Measurements from ENCODE around the gene MYADML2. TPM values are rescaled to one million over a fixed set of nuclear protein-coding genes. Genes with fewer than 3 reads are reported as not detected.
A peak's percentile ranks its signal among the peaks of the same experiment; 100 is the strongest.

MYADML2 gene
- total RNA-seq, 1 experiment from 2014 or later = not detected

GRCh38 chr17:81931189-81931556 is 15.9 kb downstream of the MYADML2 start:
- Histone ChIP-seq H3K4me2 (ENCODE audit: low read length) (no peak overlapping the region), H3K36me3 (ENCODE audit: low read depth, low read length) (no peaks in the 10 kb centered on the region), H3K9ac (ENCODE audit: low read length) (no peak overlapping the region), H3K4me3 (ENCODE audit: low read length) (no peak overlapping the region), H3K27me3 (ENCODE audit: low read length) (no peaks in the 10 kb centered on the region), H3K27ac (ENCODE audit: low read length) (no peak overlapping the region), H4K20me1 (ENCODE audit: low read length) (no peaks in the 10 kb centered on the region), H3K79me2 (ENCODE audit: low read length) (peaks cover 33% of the 10 kb centered on the region), H2AFZ (ENCODE audit: low read length) (no peak overlapping the region), H3K4me1 (ENCODE audit: insufficient read depth, low read length) (peaks cover 16% of the 10 kb centered on the region), H3K9me3 (ENCODE audit: low read length) (no peaks in the 10 kb centered on the region), H3K9me2 (replicated peaks; ENCODE audit: low read length) (no peaks in the 10 kb centered on the region), H3F3A (ENCODE audit: low read length, unreplicated experiment) (no peaks in the 10 kb centered on the region)
- CTCF ChIA-PET = interaction anchor here (0.6 kb wide), 1 partner anchor 18 kb away, joined by 4 read pairs; no protein-coding TSS in a partner anchor
- no peak for DNase-seq
- TF ChIP-seq, protein P1, sequence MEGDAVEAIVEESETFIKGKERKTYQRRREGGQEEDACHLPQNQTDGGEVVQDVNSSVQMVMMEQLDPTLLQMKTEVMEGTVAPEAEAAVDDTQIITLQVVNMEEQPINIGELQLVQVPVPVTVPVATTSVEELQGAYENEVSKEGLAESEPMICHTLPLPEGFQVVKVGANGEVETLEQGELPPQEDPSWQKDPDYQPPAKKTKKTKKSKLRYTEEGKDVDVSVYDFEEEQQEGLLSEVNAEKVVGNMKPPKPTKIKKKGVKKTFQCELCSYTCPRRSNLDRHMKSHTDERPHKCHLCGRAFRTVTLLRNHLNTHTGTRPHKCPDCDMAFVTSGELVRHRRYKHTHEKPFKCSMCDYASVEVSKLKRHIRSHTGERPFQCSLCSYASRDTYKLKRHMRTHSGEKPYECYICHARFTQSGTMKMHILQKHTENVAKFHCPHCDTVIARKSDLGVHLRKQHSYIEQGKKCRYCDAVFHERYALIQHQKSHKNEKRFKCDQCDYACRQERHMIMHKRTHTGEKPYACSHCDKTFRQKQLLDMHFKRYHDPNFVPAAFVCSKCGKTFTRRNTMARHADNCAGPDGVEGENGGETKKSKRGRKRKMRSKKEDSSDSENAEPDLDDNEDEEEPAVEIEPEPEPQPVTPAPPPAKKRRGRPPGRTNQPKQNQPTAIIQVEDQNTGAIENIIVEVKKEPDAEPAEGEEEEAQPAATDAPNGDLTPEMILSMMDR (conservative IDR thresholded peaks at IDR 0.05; ENCODE audit: low read depth, low read length) = no peak
- TF ChIP-seq EZH2 (IDR thresholded peaks at IDR 0.05; ENCODE audit: low read length, unreplicated experiment) = no peak
- no peak for TF ChIP-seq EZH2phosphoT487 (IDR thresholded peaks at IDR 0.05; ENCODE audit: borderline replicate concordance, low read length)
- BruUV-seq (replicated peaks) = no TSS peak
- POLR2A ChIA-PET (ENCODE audit: unreplicated experiment) = no interaction called here
- ATAC-seq = no peak
- intact Hi-C loops (cut with micrococcal nuclease) = no loop called here

- ChIA-PET CTCF (interaction anchor here (0.6 kb wide), 1 partner anchor 18 kb away, joined by 4 read pairs; no protein-coding TSS in a partner anchor), POLR2A (ENCODE audit: unreplicated experiment) (no interaction called here)
- TF ChIP-seq, protein P1 (conservative IDR thresholded peaks at IDR 0.05; ENCODE audit: low read depth, low read length) = no peak
- TF ChIP-seq EZH2 (IDR thresholded peaks at IDR 0.05; ENCODE audit: low read length, unreplicated experiment) (no peak), EZH2phosphoT487 (IDR thresholded peaks at IDR 0.05; ENCODE audit: borderline replicate concordance, low read length) (no peak)
Observed at GRCh38 chr17:81930142-81931125, 16.6 kb downstream of the MYADML2 start.

More at GRCh38 chr17:81930142-81931125, 16.6 kb downstream of the MYADML2 start:
- H3K4me3 ChIP-seq (ENCODE audit: low read length) = no peak overlapping the region
- H4K20me1 ChIP-seq (ENCODE audit: low read length) = no peaks in the 10 kb centered on the region
- H3K4me2 ChIP-seq (ENCODE audit: low read length) = no peak overlapping the region
- no peaks in the 10 kb centered on the region for H3K9me3 ChIP-seq (ENCODE audit: low read length)
- ATAC-seq (no peak), DNase-seq (peak; percentile 31)
- H3K27me3 ChIP-seq (ENCODE audit: low read length) = no peaks in the 10 kb centered on the region
- intact Hi-C loops (cut with micrococcal nuclease) = no loop called here
- H3K36me3 ChIP-seq (ENCODE audit: low read depth, low read length) = no peaks in the 10 kb centered on the region
- H3F3A ChIP-seq (ENCODE audit: low read length, unreplicated experiment) = no peaks in the 10 kb centered on the region
- no peak overlapping the region for H3K27ac ChIP-seq (ENCODE audit: low read length)
- no peak overlapping the region for H2AFZ ChIP-seq (ENCODE audit: low read length)
- TSS peak; percentile 14 for BruUV-seq (replicated peaks)
- H3K9ac ChIP-seq (ENCODE audit: low read length) = no peak overlapping the region
- peaks cover 34% of the 10 kb centered on the region for H3K79me2 ChIP-seq (ENCODE audit: low read length)
- no peaks in the 10 kb centered on the region for H3K9me2 ChIP-seq (replicated peaks; ENCODE audit: low read length)
- peaks cover 17% of the 10 kb centered on the region for H3K4me1 ChIP-seq (ENCODE audit: insufficient read depth, low read length)
